Measurements from ENCODE around the gene LILRB3. TPM values are rescaled to one million over a fixed set of nuclear protein-coding genes. Genes with fewer than 3 reads are reported as not detected.

The LILRB3 gene
- total and polyA plus RNA-seq, 12 donors: 0.22 to 56.2 (median 10.9) TPM

GRCh38 chr19:54201980-54202379, 20.8 kb downstream of the LILRB3 start:
- peak overlapping the region in 3 of 5 donors; percentile 92 to 97 (median 95) for H3K27ac ChIP-seq

GRCh38 chr19:54201172-54201701, 21.6 kb downstream of the LILRB3 start:
- DNase-seq: peak in 2 of 7 donors; percentile 48 to 73
- 1 to 3% (median 2%) methylated on average over 9 to 28 of the region's 28 CpGs for WGBS, 4 donors
- peaks cover 0 to 50% of the 10 kb centered on the region in 2 donors for H3K36me3 ChIP-seq (replicated peaks in 1 of 2)
- no peaks in the 10 kb centered on the region for H3K9me3 ChIP-seq (replicated peaks in 1 of 3)
- H3K27me3 ChIP-seq: no peaks in the 10 kb centered on the region
- intact Hi-C loops (cut with DNase I): no loop called here
- peaks cover 24 to 53% of the 10 kb centered on the region in 2 donors for H3K4me1 ChIP-seq (replicated peaks in 1 of 2)
- peak overlapping the region; percentile 81 to 98 (median 95) for H3K27ac ChIP-seq
- TF ChIP-seq POLR2A (IDR thresholded peaks at IDR 0.05) (no peak), CTCF (IDR thresholded peaks at IDR 0.05) (peak in 1 of 6 experiments; percentile 13)
- peak overlapping the region; percentile 5 to 83 (median 72) for H3K4me3 ChIP-seq

More at GRCh38 chr19:54201980-54202379, 20.8 kb downstream of the LILRB3 start:
- Histone ChIP-seq H3K4me3 (peak overlapping the region in 2 of 4 donors; percentile 67 to 83), H3K36me3 (replicated peaks in 1 of 2) (peaks cover 0 to 58% of the 10 kb centered on the region in 2 donors), H3K9me3 (replicated peaks in 1 of 3) (no peaks in the 10 kb centered on the region), H3K4me1 (replicated peaks in 1 of 2) (peaks cover 27 to 60% of the 10 kb centered on the region in 2 donors), H3K27me3 (no peaks in the 10 kb centered on the region)
- intact Hi-C loops (cut with DNase I): no loop called here
- WGBS, 4 donors: 64 to 76% (median 65%) methylated on average over 13 of the region's 13 CpGs
- no peak for DNase-seq
- TF ChIP-seq CTCF (IDR thresholded peaks at IDR 0.05) (no peak), POLR2A (IDR thresholded peaks at IDR 0.05) (no peak)

- H3K27ac ChIP-seq: peak overlapping the region in 1 of 5 donors; percentile 92
- peaks cover 24 to 35% of the 10 kb centered on the region in 2 donors for H3K4me1 ChIP-seq (replicated peaks in 1 of 2)
- TF ChIP-seq POLR2A (IDR thresholded peaks at IDR 0.05): no peak
- no peak for TF ChIP-seq CTCF (IDR thresholded peaks at IDR 0.05)
- H3K9me3 ChIP-seq (replicated peaks in 1 of 3): no peaks in the 10 kb centered on the region
- WGBS, 4 donors: 90 to 93% (median 91%) methylated on average over 16 of the region's 16 CpGs
- H3K27me3 ChIP-seq: no peaks in the 10 kb centered on the region
- intact Hi-C loops (cut with DNase I): no loop called here
- DNase-seq: no peak
- H3K36me3 ChIP-seq (replicated peaks in 1 of 2): peaks cover 0 to 39% of the 10 kb centered on the region in 2 donors
- H3K4me3 ChIP-seq: no peak overlapping the region
These were observed 23.4 kb downstream of the LILRB3 start for GRCh38 chr19:54199401-54199800.

GRCh38 chr19:54197121-54197520, 25.7 kb downstream of the LILRB3 start:
- Histone ChIP-seq H3K9me3 (replicated peaks in 1 of 3) (no peaks in the 10 kb centered on the region), H3K36me3 (replicated peaks in 1 of 2) (peaks cover 0 to 34% of the 10 kb centered on the region in 2 donors), H3K27me3 (no peaks in the 10 kb centered on the region), H3K4me3 (no peak overlapping the region), H3K27ac (no peak overlapping the region), H3K4me1 (replicated peaks in 1 of 2) (peaks cover 15 to 17% of the 10 kb centered on the region in 2 donors)
- 77 to 90% (median 80%) methylated on average over 3 of the region's 3 CpGs for WGBS, 4 donors
- DNase-seq: no peak
- TF ChIP-seq POLR2A (IDR thresholded peaks at IDR 0.05): no peak
- TF ChIP-seq CTCF (IDR thresholded peaks at IDR 0.05): no peak
- intact Hi-C loops (cut with DNase I): no loop called here

Data from adrenal gland (tissue), 12 donors.